Keratinocyte (primary cell): Measurements from ENCODE around the gene RIN3. TPM values are rescaled to one million over a fixed set of nuclear protein-coding genes. Genes with fewer than 3 reads are reported as not detected.

Experiments used
- DNase-seq: peaks from one replicate; pipeline ENCODE4 v3.0.0-alpha.2; 2011; ENCODE audit warnings: low read depth, missing footprints, low spot score
- FAIRE-seq: peaks from 2 replicates; lab custom pipeline; 2011; peaks lifted over from hg19 to GRCh38; lab: Jason Lieb, UNC
- H2AFZ ChIP-seq: 2 replicates; pipeline ENCODE4 v1.6.0; 2012; ENCODE audit warnings: low read length, control low read depth, inconsistent platforms; ENCODE audit not compliant: control insufficient read depth
- H3K27ac ChIP-seq: 2 replicates; pipeline ENCODE4 v1.5.1; 2011; ENCODE audit warnings: low read length; ENCODE audit not compliant: control insufficient read depth, insufficient read depth
- H3K27me3 ChIP-seq: 3 replicates; pipeline ENCODE4 v1.6.0; 2011; ENCODE audit warnings: low read length; ENCODE audit not compliant: control insufficient read depth, insufficient read depth; ENCODE audit errors: extremely low read depth
- H3K36me3 ChIP-seq, 2 experiments: 2 replicates in 1 of 2; 3 replicates in 1 of 2; pipeline ENCODE4 v1.5.1; 2011; ENCODE audit warnings: low read length in 2 of 2, mild to moderate bottlenecking in 1 of 2; ENCODE audit not compliant: control insufficient read depth in 2 of 2, insufficient read depth in 2 of 2; ENCODE audit errors: extremely low read depth in 1 of 2
- H3K4me1 ChIP-seq: 3 replicates; pipeline ENCODE4 v1.5.1; 2011; ENCODE audit warnings: low read length; ENCODE audit not compliant: control insufficient read depth, insufficient read depth; ENCODE audit errors: extremely low read depth
- H3K4me2 ChIP-seq: 3 replicates; pipeline ENCODE4 v1.6.0; 2011; ENCODE audit warnings: low read depth, low read length; ENCODE audit not compliant: control insufficient read depth, insufficient read depth; ENCODE audit errors: extremely low read depth
- H3K4me3 ChIP-seq, 3 experiments: fragments of 200-600 bp in 1 of 3; sonication (generic) in 1 of 3; 2 replicates in 2 of 3; 3 replicates in 1 of 3; pipeline ENCODE4 v1.5.1; 2011 to 2016; ENCODE audit warnings: low read length in 3 of 3, mild to moderate bottlenecking in 3 of 3, control low read depth in 2 of 3, inconsistent platforms in 1 of 3, low read depth in 1 of 3, mixed read lengths in 1 of 3, mixed run types in 1 of 3, moderate library complexity in 1 of 3; ENCODE audit not compliant: control insufficient read depth in 2 of 3, insufficient read depth in 2 of 3; ENCODE audit errors: extremely low read depth in 1 of 3
- H3K79me2 ChIP-seq: 2 replicates; pipeline ENCODE4 v1.6.0; 2012; ENCODE audit warnings: low read length; ENCODE audit not compliant: control insufficient read depth, insufficient read depth
- H3K9ac ChIP-seq: 3 replicates; pipeline ENCODE4 v1.6.0; 2011; ENCODE audit warnings: low read length; ENCODE audit not compliant: control insufficient read depth, insufficient read depth; ENCODE audit errors: extremely low read depth
- H3K9me1 ChIP-seq: 3 replicates; pipeline ENCODE4 v1.6.0; 2011; ENCODE audit warnings: low read length; ENCODE audit not compliant: control insufficient read depth, insufficient read depth; ENCODE audit errors: extremely low read depth
- H3K9me3 ChIP-seq: 2 replicates; pipeline ENCODE4 v1.5.1; 2012; ENCODE audit warnings: low read depth, low read length; ENCODE audit not compliant: control insufficient read depth
- H4K20me1 ChIP-seq: 3 replicates; pipeline ENCODE4 v1.6.0; 2011; ENCODE audit warnings: low read length; ENCODE audit not compliant: control insufficient read depth, insufficient read depth; ENCODE audit errors: extremely low read depth
- CTCF ChIP-seq, 3 experiments: IDR thresholded peaks in 1 of 3; conservative IDR thresholded peaks in 1 of 3; optimal IDR thresholded peaks in 1 of 3; 2 replicates in 2 of 3; 3 replicates in 1 of 3; pipeline versions ENCODE3 to v1.5.1; 2011; ENCODE audit warnings: low read length in 3 of 3, mild to moderate bottlenecking in 3 of 3, moderate library complexity in 2 of 3, control low read depth in 1 of 3, inconsistent platforms in 1 of 3; ENCODE audit not compliant: insufficient read depth in 2 of 3; ENCODE audit errors: extremely low read depth in 1 of 3
- EZH2 ChIP-seq: IDR thresholded peaks from one replicate; pipeline ENCODE4 v1.6.1; 2012; ENCODE audit warnings: inconsistent platforms, mild to moderate bottlenecking, low read length, moderate library complexity
- dilution Hi-C: fragments of 300-500 bp; cut with MboI; formaldehyde crosslinking; loops from one replicate; pipeline ENCODE4 v1.7.0; 2020; ENCODE audit warnings: low sequenced_read_pairs; ENCODE audit not compliant: extremely low pct_ligation_motif_present
- polyA plus RNA-seq, 5 experiments: library from polyadenylated mRNA; depleted of rRNA in 3 of 5; stranded (reverse) in 3 of 5; stranded (forward) in 1 of 5; unstranded in 1 of 5; fragments of >200 nt; gene quantifications; 1 replicate in 1 of 5; 2 replicates in 3 of 5; 3 replicates in 1 of 5; pipeline versions ENCODE4 v1.2.1 to v1.2.3, GENCODE V29; 2011 to 2012; ENCODE audit warnings: missing spikeins in 2 of 5, low read depth in 1 of 5, low replicate concordance in 1 of 5

RIN3 gene
- polyA plus RNA-seq, 1 donor (not counting 4 experiments of a cell fraction or from before 2014, with no cell fraction given), result 1.2 TPM

GRCh38 chr14:92733007-92733406, 219.4 kb downstream of the RIN3 start:
- Histone ChIP-seq H3K4me1 (peaks cover 5% of the 10 kb centered on the region), H4K20me1 (no peaks in the 10 kb centered on the region), H3K9ac (no peak overlapping the region), H2AFZ (no peak overlapping the region), H3K4me3 (no peak overlapping the region), H3K36me3 (peaks cover 6 to 10% of the 10 kb centered on the region in 2 experiments), H3K79me2 (no peaks in the 10 kb centered on the region), H3K9me1 (no peaks in the 10 kb centered on the region), H3K27me3 (no peaks in the 10 kb centered on the region), H3K4me2 (no peak overlapping the region), H3K9me3 (no peaks in the 10 kb centered on the region), H3K27ac (no peak overlapping the region)
- DNase-seq, result no peak
- FAIRE-seq, result no peak
- TF ChIP-seq EZH2 (no peak), CTCF (optimal IDR thresholded peaks at IDR 0.05 in 1 of 3, IDR thresholded peaks at IDR 0.05 in 1 of 3, conservative IDR thresholded peaks at IDR 0.05 in 1 of 3; ENCODE audit: extremely low read depth in 1 of 3, insufficient read depth in 2 of 3, low read length in 3 of 3) (no peak)
- dilution Hi-C loops, result no loop called here

GRCh38 chr14:92734618-92735017, 221.0 kb downstream of the RIN3 start:
- Histone ChIP-seq H3K79me2 (no peaks in the 10 kb centered on the region), H3K4me1 (peaks cover 5% of the 10 kb centered on the region), H3K4me2 (no peak overlapping the region), H3K4me3 (no peak overlapping the region), H3K9me3 (no peaks in the 10 kb centered on the region), H2AFZ (no peak overlapping the region), H3K27ac (no peak overlapping the region), H3K27me3 (no peaks in the 10 kb centered on the region), H3K36me3 (peaks cover 6 to 10% of the 10 kb centered on the region in 2 experiments), H3K9ac (no peak overlapping the region), H3K9me1 (no peaks in the 10 kb centered on the region), H4K20me1 (no peaks in the 10 kb centered on the region)
- DNase-seq, result no peak
- no peak for FAIRE-seq
- dilution Hi-C loops, result no loop called here
- TF ChIP-seq EZH2 (no peak), CTCF (optimal IDR thresholded peaks at IDR 0.05 in 1 of 3, IDR thresholded peaks at IDR 0.05 in 1 of 3, conservative IDR thresholded peaks at IDR 0.05 in 1 of 3; ENCODE audit: extremely low read depth in 1 of 3, insufficient read depth in 2 of 3, low read length in 3 of 3) (no peak)
